ENCODE results near the gene KIF11. TPM values are rescaled to one million over a fixed set of nuclear protein-coding genes. Genes with fewer than 3 reads are reported as not detected.
A peak's percentile ranks its signal among the peaks of the same experiment; 100 is the strongest.

Gene KIF11
- polyA plus RNA-seq, 1 donor: 12.5 TPM

DNA sequence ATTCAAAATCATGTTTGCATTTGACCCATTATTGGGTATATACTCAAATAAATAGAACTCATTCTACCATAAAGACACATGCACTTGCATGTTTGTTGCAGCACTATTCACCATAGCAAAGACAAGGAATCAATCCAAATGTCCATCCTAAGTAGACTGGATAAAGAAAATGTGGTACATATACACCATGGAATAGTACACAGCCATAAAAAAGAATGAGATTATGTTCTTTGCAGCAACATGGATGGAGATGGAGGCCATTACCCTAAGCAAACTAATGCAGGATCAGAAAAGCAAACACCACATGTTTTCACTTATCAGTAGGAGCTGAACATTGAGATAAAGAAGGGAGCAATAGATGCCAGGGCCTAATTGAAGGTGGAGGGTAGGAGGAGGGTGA is 84.8 kb downstream of the KIF11 start:
- no peaks in the 10 kb centered on the region for H3K36me3 ChIP-seq (ENCODE audit: control insufficient read depth, insufficient read depth, low read length)
- DNase-seq: no peak
- H3K4me3 ChIP-seq (ENCODE audit: low read length): no peak overlapping the region
- no peaks in the 10 kb centered on the region for H3K4me1 ChIP-seq (ENCODE audit: control insufficient read depth, insufficient read depth, low read length)
- H3K27me3 ChIP-seq (ENCODE audit: control insufficient read depth, insufficient read depth, low read length): no peaks in the 10 kb centered on the region
- no peak overlapping the region for H3K27ac ChIP-seq (ENCODE audit: low read length)
- peaks cover 5% of the 10 kb centered on the region for H3K9me3 ChIP-seq (ENCODE audit: control insufficient read depth, low read depth, low read length)

GRCh38 chr10:92678206-92678605 is 85.3 kb downstream of the KIF11 start:
- DNase-seq: no peak
- WGBS (ENCODE audit: insufficient coverage, low lambda C conversion rate): 100% methylated on average over 2 of the region's 5 CpGs

GRCh38 chr10:92681306-92681834 is 88.4 kb downstream of the KIF11 start:
- WGBS (ENCODE audit: insufficient coverage, low lambda C conversion rate): no CpG with 5 or more reads among the region's 2 CpGs
- H3K27me3 ChIP-seq (ENCODE audit: control insufficient read depth, insufficient read depth, low read length): peaks cover 13% of the 10 kb centered on the region

More at GRCh38 chr10:92678206-92678605, 85.3 kb downstream of the KIF11 start:
- Histone ChIP-seq H3K4me1 (ENCODE audit: control insufficient read depth, insufficient read depth, low read length) (no peaks in the 10 kb centered on the region), H3K27me3 (ENCODE audit: control insufficient read depth, insufficient read depth, low read length) (no peaks in the 10 kb centered on the region), H3K9me3 (ENCODE audit: control insufficient read depth, low read depth, low read length) (peaks cover 5% of the 10 kb centered on the region), H3K27ac (ENCODE audit: low read length) (no peak overlapping the region), H3K4me3 (ENCODE audit: low read length) (no peak overlapping the region), H3K36me3 (ENCODE audit: control insufficient read depth, insufficient read depth, low read length) (no peaks in the 10 kb centered on the region)

GRCh38 chr10:92688573-92688926 is 95.6 kb downstream of the KIF11 start:
- peaks cover 21% of the 10 kb centered on the region for H3K9me3 ChIP-seq (ENCODE audit: control insufficient read depth, low read depth, low read length)
- peaks cover 8% of the 10 kb centered on the region for H3K4me1 ChIP-seq (ENCODE audit: control insufficient read depth, insufficient read depth, low read length)
- no peaks in the 10 kb centered on the region for H3K36me3 ChIP-seq (ENCODE audit: control insufficient read depth, insufficient read depth, low read length)
- no CpG with 5 or more reads among the region's 5 CpGs for WGBS (ENCODE audit: insufficient coverage, low lambda C conversion rate)
- H3K27me3 ChIP-seq (ENCODE audit: control insufficient read depth, insufficient read depth, low read length): peaks cover 65% of the 10 kb centered on the region
- no peak overlapping the region for H3K27ac ChIP-seq (ENCODE audit: low read length)
- DNase-seq: no peak
- H3K4me3 ChIP-seq (ENCODE audit: low read length): peak overlapping the region; percentile 39

More at GRCh38 chr10:92681306-92681834, 88.4 kb downstream of the KIF11 start:
- Histone ChIP-seq H3K9me3 (ENCODE audit: control insufficient read depth, low read depth, low read length) (no peaks in the 10 kb centered on the region), H3K4me3 (ENCODE audit: low read length) (no peak overlapping the region), H3K4me1 (ENCODE audit: control insufficient read depth, insufficient read depth, low read length) (no peaks in the 10 kb centered on the region), H3K27ac (ENCODE audit: low read length) (no peak overlapping the region), H3K36me3 (ENCODE audit: control insufficient read depth, insufficient read depth, low read length) (no peaks in the 10 kb centered on the region)
- DNase-seq: no peak

DNA sequence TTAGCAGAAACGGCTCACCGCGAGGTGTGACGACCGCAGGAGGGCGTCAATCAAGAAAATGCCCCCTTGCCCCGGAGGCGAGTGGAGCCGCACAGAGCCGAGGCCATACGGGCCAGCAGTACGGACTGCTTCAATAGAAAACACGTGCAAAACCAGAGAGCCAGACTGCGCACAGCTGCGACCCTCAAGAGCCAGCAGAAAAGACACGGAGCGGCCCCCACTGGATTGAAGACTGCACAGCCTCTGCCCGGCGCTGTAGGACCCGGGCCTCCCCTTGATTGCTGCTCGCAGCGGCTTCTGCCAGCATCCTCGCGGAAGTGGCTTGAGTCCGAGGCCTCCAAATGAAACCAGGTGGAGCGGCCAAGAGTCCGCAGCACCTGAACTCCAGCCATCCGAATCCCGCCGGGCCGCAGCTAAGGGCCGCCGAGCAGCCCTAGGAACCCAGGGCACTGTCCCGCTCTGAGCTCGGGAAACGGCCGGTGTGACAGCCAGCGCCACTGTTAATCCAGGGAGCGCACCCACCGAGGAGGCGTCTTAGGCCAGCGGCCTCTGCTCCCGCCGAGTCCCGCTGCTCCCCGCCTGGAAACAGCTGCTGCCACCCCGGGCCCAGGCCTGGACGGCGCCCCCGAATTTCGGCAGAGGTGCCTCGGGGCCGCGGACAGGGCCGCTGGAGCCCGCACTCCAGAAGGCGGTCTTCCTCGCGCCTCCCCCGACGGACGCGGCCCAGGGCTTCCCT is 96.2 kb downstream of the KIF11 start:
- H3K27ac ChIP-seq (ENCODE audit: low read length): no peak overlapping the region
- H3K4me1 ChIP-seq (ENCODE audit: control insufficient read depth, insufficient read depth, low read length): peaks cover 8% of the 10 kb centered on the region
- peak overlapping the region; percentile 39 for H3K4me3 ChIP-seq (ENCODE audit: low read length)
- peaks cover 21% of the 10 kb centered on the region for H3K9me3 ChIP-seq (ENCODE audit: control insufficient read depth, low read depth, low read length)
- WGBS (ENCODE audit: insufficient coverage, low lambda C conversion rate): no CpG with 5 or more reads among the region's 63 CpGs
- no peaks in the 10 kb centered on the region for H3K36me3 ChIP-seq (ENCODE audit: control insufficient read depth, insufficient read depth, low read length)
- H3K27me3 ChIP-seq (ENCODE audit: control insufficient read depth, insufficient read depth, low read length): peaks cover 68% of the 10 kb centered on the region
- DNase-seq: peak in 1 of 2 donors; percentile 50

- peak within 1 kb of the TSS; percentile 23 for H3K27ac ChIP-seq (ENCODE audit: low read length)
- H3K27me3 ChIP-seq (ENCODE audit: control insufficient read depth, insufficient read depth, low read length): peaks cover 72% of the 10 kb centered on the region
- WGBS (ENCODE audit: insufficient coverage, low lambda C conversion rate): no CpG with 5 or more reads among the region's 79 CpGs
- no peaks in the 10 kb centered on the region for H3K36me3 ChIP-seq (ENCODE audit: control insufficient read depth, insufficient read depth, low read length)
- peak in 1 of 2 donors; percentile 44 for DNase-seq
- H3K4me1 ChIP-seq (ENCODE audit: control insufficient read depth, insufficient read depth, low read length): peaks cover 8% of the 10 kb centered on the region
- H3K4me3 ChIP-seq (ENCODE audit: low read length): peak within 1 kb of the TSS; percentile 39
- peaks cover 21% of the 10 kb centered on the region for H3K9me3 ChIP-seq (ENCODE audit: control insufficient read depth, low read depth, low read length)
Observed at GRCh38 chr10:92689663-92690210, 96.8 kb downstream of the KIF11 start, which contains the start of gene HHEX. HHEX (plus strand) TSS chr10:92689955; CDS start chr10:92689987, 32 bp downstream.

- peak overlapping the region; percentile 33 for H3K4me3 ChIP-seq (ENCODE audit: low read length)
- peak overlapping the region; percentile 23 for H3K27ac ChIP-seq (ENCODE audit: low read length)
- DNase-seq: peak in 1 of 2 donors; percentile 44
- peaks cover 21% of the 10 kb centered on the region for H3K9me3 ChIP-seq (ENCODE audit: control insufficient read depth, low read depth, low read length)
- WGBS (ENCODE audit: insufficient coverage, low lambda C conversion rate): 30% methylated on average over 3 of the region's 73 CpGs
- H3K27me3 ChIP-seq (ENCODE audit: control insufficient read depth, insufficient read depth, low read length): peaks cover 72% of the 10 kb centered on the region
- no peaks in the 10 kb centered on the region for H3K36me3 ChIP-seq (ENCODE audit: control insufficient read depth, insufficient read depth, low read length)
- peaks cover 8% of the 10 kb centered on the region for H3K4me1 ChIP-seq (ENCODE audit: control insufficient read depth, insufficient read depth, low read length)
Observed at GRCh38 chr10:92690211-92690914, 97.4 kb downstream of the KIF11 start.

DNA sequence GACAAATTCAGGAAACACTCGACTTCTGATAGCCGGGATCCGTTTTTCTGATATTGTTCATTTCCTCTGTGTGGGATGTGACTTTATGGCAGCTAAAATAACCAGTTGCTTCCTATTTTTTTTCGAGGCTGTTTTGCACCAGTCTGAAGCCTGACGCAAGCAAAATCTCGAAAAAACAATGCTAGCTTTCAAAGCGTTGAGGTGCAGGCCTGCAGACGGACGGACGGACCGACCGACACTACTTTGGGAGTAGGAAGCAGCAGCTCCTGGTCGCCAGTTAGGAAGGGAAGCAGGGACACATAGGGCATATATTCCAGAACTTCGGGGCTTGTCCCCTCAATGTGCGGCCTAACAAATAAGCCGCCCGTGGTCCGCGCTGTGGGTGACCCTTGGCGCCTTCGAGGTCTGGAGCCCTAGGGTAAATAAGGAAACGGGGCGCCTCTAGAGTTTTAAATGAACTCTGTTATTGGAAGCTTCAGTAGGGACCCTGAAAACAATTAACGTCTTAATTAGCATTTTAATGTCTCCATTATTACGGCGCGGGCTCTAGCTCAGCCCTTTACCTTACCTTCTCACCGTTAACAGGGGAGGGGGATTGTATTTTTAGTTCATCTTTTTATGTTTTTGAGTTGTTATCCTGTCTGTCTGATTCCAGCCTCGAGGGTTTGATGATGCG is 98.1 kb downstream of the KIF11 start:
- Histone ChIP-seq H3K27me3 (ENCODE audit: control insufficient read depth, insufficient read depth, low read length) (peaks cover 78% of the 10 kb centered on the region), H3K4me3 (ENCODE audit: low read length) (peak overlapping the region; percentile 33), H3K27ac (ENCODE audit: low read length) (no peak overlapping the region), H3K36me3 (ENCODE audit: control insufficient read depth, insufficient read depth, low read length) (no peaks in the 10 kb centered on the region), H3K9me3 (ENCODE audit: control insufficient read depth, low read depth, low read length) (peaks cover 24% of the 10 kb centered on the region), H3K4me1 (ENCODE audit: control insufficient read depth, insufficient read depth, low read length) (peaks cover 10% of the 10 kb centered on the region)
- WGBS (ENCODE audit: insufficient coverage, low lambda C conversion rate): no CpG with 5 or more reads among the region's 30 CpGs
- DNase-seq: no peak

GRCh38 chr10:92691591-92692079 is 98.7 kb downstream of the KIF11 start:
- peak in 1 of 2 donors; percentile 19 for DNase-seq
- H3K4me1 ChIP-seq (ENCODE audit: control insufficient read depth, insufficient read depth, low read length): peaks cover 10% of the 10 kb centered on the region
- WGBS (ENCODE audit: insufficient coverage, low lambda C conversion rate): no CpG with 5 or more reads among the region's 35 CpGs
- H3K4me3 ChIP-seq (ENCODE audit: low read length): peak overlapping the region; percentile 2
- H3K27me3 ChIP-seq (ENCODE audit: control insufficient read depth, insufficient read depth, low read length): peaks cover 79% of the 10 kb centered on the region
- no peak overlapping the region for H3K27ac ChIP-seq (ENCODE audit: low read length)
- H3K36me3 ChIP-seq (ENCODE audit: control insufficient read depth, insufficient read depth, low read length): no peaks in the 10 kb centered on the region
- H3K9me3 ChIP-seq (ENCODE audit: control insufficient read depth, low read depth, low read length): peaks cover 24% of the 10 kb centered on the region
